Panc1 (cell line): ENCODE measurements around the gene MAML3. TPM values are rescaled to one million over a fixed set of nuclear protein-coding genes. Genes with fewer than 3 reads are reported as not detected.

Experiments
- ATAC-seq: fragments of 200-7000 bp; cut with Tn5 transposase; 2 replicates; pipeline ENCODE4 v1.9.1; 2020; ENCODE audit warnings: mild to moderate bottlenecking, moderate library complexity
- BruUV-seq: library from RNA; stranded (reverse); fragments of 400-500 nt; replicated peaks from 2 replicates; lab custom pipeline; 2021; lab: Mats Ljungman, UMichigan
- CTCF ChIA-PET: fragments of 300-600 bp; sonication (Branson Sonifier 250); formaldehyde crosslinking; loops from one replicate; lab custom pipeline; 2022; ENCODE audit warnings: antibody characterized with exemption; lab: Charles Lee
- POLR2A ChIA-PET: fragments of 300-600 bp; sonication (Branson Sonifier 250); formaldehyde crosslinking; loops from one replicate; lab custom pipeline; 2022; ENCODE audit warnings: antibody characterized with exemption; lab: Charles Lee
- DNase-seq: peaks from one replicate; pipeline ENCODE4 v3.0.0-alpha.2; 2010; ENCODE audit warnings: low read depth, low spot score
- H3K27ac ChIP-seq: 2 replicates; pipeline ENCODE4 v1.5.1; 2011; ENCODE audit warnings: mild to moderate bottlenecking, low read length, inconsistent platforms
- H3K27me3 ChIP-seq: fragments of 200-500 bp; sonication (Bioruptor generic); 2 replicates; pipeline ENCODE4 v1.6.0; 2014; ENCODE audit warnings: low read length, inconsistent platforms; ENCODE audit not compliant: control insufficient read depth, insufficient read depth
- H3K36me3 ChIP-seq: fragments of 200-500 bp; sonication (Bioruptor generic); 2 replicates; pipeline ENCODE4 v1.5.1; 2014; ENCODE audit warnings: inconsistent platforms, mild to moderate bottlenecking, low read length, moderate library complexity; ENCODE audit not compliant: control insufficient read depth, insufficient read depth
- H3K4me1 ChIP-seq: 2 replicates; pipeline ENCODE4 v1.5.1; 2011; ENCODE audit warnings: inconsistent platforms, mild to moderate bottlenecking, low read length, moderate library complexity; ENCODE audit not compliant: control insufficient read depth, insufficient read depth
- H3K4me3 ChIP-seq, 2 experiments: 2 replicates each; pipeline ENCODE4 v1.5.1; 2011 to 2012; ENCODE audit warnings: low read depth in 2 of 2, low read length in 2 of 2, mild to moderate bottlenecking in 2 of 2, inconsistent platforms in 1 of 2, moderate library complexity in 1 of 2
- H3K9me3 ChIP-seq: fragments of 200-500 bp; sonication (Bioruptor generic); 2 replicates; pipeline ENCODE4 v1.5.1; 2014; ENCODE audit warnings: low read depth, mild to moderate bottlenecking, inconsistent platforms, low read length, moderate library complexity; ENCODE audit not compliant: control insufficient read depth, insufficient read depth
- CTCF ChIP-seq: fragments of 450-650 bp; IDR thresholded peaks from 2 replicates; pipeline ENCODE4 v1.5.1; 2017; ENCODE audit warnings: mild to moderate bottlenecking
- POLR2AphosphoS5 ChIP-seq: IDR thresholded peaks from 2 replicates; pipeline ENCODE4 v1.6.1; 2012; ENCODE audit warnings: mild to moderate bottlenecking, low read depth, low read length, moderate library complexity
- REST ChIP-seq, 2 experiments: IDR thresholded peaks; 2 replicates each; pipeline ENCODE4 v1.6.1; 2011 to 2012; ENCODE audit warnings: low read depth in 2 of 2, control low read depth in 1 of 2, low read length in 1 of 2, mild to moderate bottlenecking in 1 of 2, moderate library complexity in 1 of 2; ENCODE audit not compliant: insufficient read depth in 1 of 2
- SIN3A ChIP-seq: IDR thresholded peaks from 2 replicates; pipeline ENCODE4 v1.6.1; 2012; ENCODE audit warnings: low read depth, mild to moderate bottlenecking, low read length, moderate library complexity, borderline replicate concordance; ENCODE audit not compliant: insufficient read depth
- TCF7L2 ChIP-seq: IDR thresholded peaks from 2 replicates; pipeline ENCODE4 v1.6.1; 2011; ENCODE audit warnings: mild to moderate bottlenecking, low read depth, low read length, inconsistent platforms
- in situ Hi-C: cut with HindIII; loops from 2 replicates; pipeline ENCODE4 v1.10.0; 2016; ENCODE audit warnings: low sequenced_read_pairs, low pct_unique_long_range_greater_than_20kb
- intact Hi-C: fragments of 100-400 bp; cut with micrococcal nuclease; formaldehyde crosslinking; loops from one replicate; pipeline ENCODE4 v1.10.0; 2022; ENCODE audit not compliant: unreplicated experiment
- total RNA-seq: library from RNA; stranded (reverse); gene quantifications from one replicate; pipeline ENCODE4 v1.2.1, GENCODE V29; 2021; ENCODE audit not compliant: unreplicated experiment

Gene MAML3
- total RNA-seq, 1 experiment from 2014 or later = 7.7 TPM

GRCh38 chr4:140151699-140152012 is 2.3 kb downstream of the MAML3 start:
- TF ChIP-seq TCF7L2 (no peak), SIN3A (no peak), REST (IDR thresholded peaks at IDR 0.05; ENCODE audit: insufficient read depth in 1 of 2, low read depth in 2 of 2, low read length in 1 of 2) (no peak), POLR2AphosphoS5 (peak; percentile 71), CTCF (no peak)
- Histone ChIP-seq H3K4me3 (peak overlapping the region; percentile 82 to 95), H3K9me3 (no peaks in the 10 kb centered on the region), H3K4me1 (peaks cover 19% of the 10 kb centered on the region), H3K36me3 (no peaks in the 10 kb centered on the region), H3K27me3 (no peaks in the 10 kb centered on the region), H3K27ac (peak overlapping the region; percentile 89)
- DNase-seq (no peak), ATAC-seq (peak; percentile 72)
- in situ Hi-C loops = no loop called here
- intact Hi-C loops = loop anchor here (5.0 to 10.0 kb wide), 3 partner anchors 54 to 417 kb away; no protein-coding TSS in a partner anchor
- ChIA-PET POLR2A (interaction anchor here (0.6 to 4.1 kb wide), 2 partner anchors 62 to 121 kb away, joined by 11 to 28 read pairs; no protein-coding TSS in a partner anchor), CTCF (no interaction called here)
- no TSS peak for BruUV-seq

GRCh38 chr4:140150886-140151698 is 2.9 kb downstream of the MAML3 start:
- H3K27ac ChIP-seq = peak overlapping the region; percentile 95
- peak overlapping the region; percentile 82 to 95 for H3K4me3 ChIP-seq
- ATAC-seq (peak; percentile 69), DNase-seq (no peak)
- no peaks in the 10 kb centered on the region for H3K9me3 ChIP-seq
- H3K27me3 ChIP-seq = no peaks in the 10 kb centered on the region
- intact Hi-C loops = loop anchor here (5.0 to 10.0 kb wide), 3 partner anchors 54 to 416 kb away; no protein-coding TSS in a partner anchor
- H3K4me1 ChIP-seq = peaks cover 19% of the 10 kb centered on the region
- in situ Hi-C loops = no loop called here
- no peaks in the 10 kb centered on the region for H3K36me3 ChIP-seq
- TF ChIP-seq POLR2AphosphoS5 (peak; percentile 48), REST (IDR thresholded peaks at IDR 0.05; ENCODE audit: insufficient read depth in 1 of 2, low read depth in 2 of 2, low read length in 1 of 2) (no peak), CTCF (no peak), TCF7L2 (no peak; the same call in 1 of the 2 replicates), SIN3A (peak; percentile 55; the same call in 1 of the 2 replicates)
- POLR2A ChIA-PET = interaction anchor here (0.6 to 4.1 kb wide), 5 partner anchors 54 to 139 kb away, joined by 4 to 28 read pairs (median 7); no protein-coding TSS in a partner anchor
- no TSS peak for BruUV-seq
- CTCF ChIA-PET = interaction anchor here (0.6 kb wide), 1 partner anchor 1134 kb away, joined by 3 read pairs; no protein-coding TSS in a partner anchor
